Trophoblast cell (in vitro differentiated cells and primary cell): ENCODE results near the gene ACSF2.

Experiments used
- DNase-seq, 2 donors: peaks; one replicate each; pipeline ENCODE4 v3.0.0-alpha.2; 2016
- H2AFZ ChIP-seq: 2 replicates; pipeline ENCODE4 v1.6.1; 2013; ENCODE audit warnings: low read length, moderate library complexity, mild to moderate bottlenecking; ENCODE audit not compliant: insufficient read depth, poor library complexity
- H2AK5ac ChIP-seq: 2 replicates; pipeline ENCODE4 v1.6.1; 2013; ENCODE audit warnings: mild to moderate bottlenecking, low read length
- H2BK120ac ChIP-seq: 2 replicates; pipeline ENCODE4 v1.6.1; 2013; ENCODE audit warnings: low read length, mild to moderate bottlenecking, moderate library complexity; ENCODE audit not compliant: insufficient read depth, poor library complexity
- H2BK12ac ChIP-seq: 2 replicates; pipeline ENCODE4 v1.6.1; 2013; ENCODE audit warnings: mild to moderate bottlenecking, low read length, moderate library complexity
- H2BK5ac ChIP-seq: 2 replicates; pipeline ENCODE4 v1.6.1; 2013; ENCODE audit warnings: low read length, low read depth, moderate library complexity, mild to moderate bottlenecking; ENCODE audit not compliant: poor library complexity
- H3K14ac ChIP-seq: 2 replicates; pipeline ENCODE4 v1.6.1; 2013; ENCODE audit warnings: mild to moderate bottlenecking, low read length
- H3K18ac ChIP-seq: 2 replicates; pipeline ENCODE4 v1.6.1; 2013; ENCODE audit warnings: mild to moderate bottlenecking, low read length
- H3K23ac ChIP-seq: 2 replicates; pipeline ENCODE4 v1.6.1; 2013; ENCODE audit warnings: low read length
- H3K27ac ChIP-seq: 2 replicates; pipeline ENCODE4 v1.5.1; 2013; ENCODE audit warnings: low read depth, mild to moderate bottlenecking, inconsistent platforms, low read length, moderate library complexity
- H3K27me3 ChIP-seq: 2 replicates; pipeline ENCODE4 v1.6.1; 2013; ENCODE audit warnings: inconsistent platforms, mild to moderate bottlenecking, low read length, moderate library complexity; ENCODE audit not compliant: insufficient read depth
- H3K36me3 ChIP-seq, 2 experiments: 1 replicate in 1 of 2; 2 replicates in 1 of 2; pipeline ENCODE4 v1.6.1; 2013; ENCODE audit warnings: low read length in 2 of 2, mild to moderate bottlenecking in 2 of 2, moderate library complexity in 1 of 2; ENCODE audit not compliant: insufficient read depth in 2 of 2, control insufficient read depth in 1 of 2
- H3K4ac ChIP-seq: 2 replicates; pipeline ENCODE4 v1.6.1; 2013; ENCODE audit warnings: low read depth, mild to moderate bottlenecking, low read length, moderate library complexity
- H3K4me1 ChIP-seq, 2 experiments: 1 replicate in 1 of 2; 2 replicates in 1 of 2; pipeline ENCODE4 v1.6.1; 2013; ENCODE audit warnings: low read length in 2 of 2, mild to moderate bottlenecking in 2 of 2, moderate library complexity in 1 of 2; ENCODE audit not compliant: insufficient read depth in 2 of 2, control insufficient read depth in 1 of 2
- H3K4me2 ChIP-seq: 2 replicates; pipeline ENCODE4 v1.6.1; 2013; ENCODE audit warnings: inconsistent platforms, mild to moderate bottlenecking, low read length, moderate library complexity
- H3K4me3 ChIP-seq: 2 replicates; pipeline ENCODE4 v1.5.1; 2013; ENCODE audit warnings: mild to moderate bottlenecking, low read depth, low read length, inconsistent platforms
- H3K79me1 ChIP-seq: one replicate; pipeline ENCODE4 v1.6.1; 2013; ENCODE audit warnings: low read length
- H3K79me2 ChIP-seq: 2 replicates; pipeline ENCODE4 v1.6.1; 2013; ENCODE audit warnings: low read length, mild to moderate bottlenecking; ENCODE audit not compliant: control insufficient read depth, insufficient read depth, poor library complexity
- H3K9ac ChIP-seq: 2 replicates; pipeline ENCODE4 v1.6.1; 2013; ENCODE audit warnings: mild to moderate bottlenecking, low read length
- H3K9me3 ChIP-seq: 2 replicates; pipeline ENCODE4 v1.6.1; 2013; ENCODE audit warnings: low read depth, mild to moderate bottlenecking, control low read depth, inconsistent platforms, low read length; ENCODE audit not compliant: insufficient read depth
- H4K12ac ChIP-seq: 2 replicates; pipeline ENCODE4 v1.6.1; 2013; ENCODE audit warnings: low read depth, mild to moderate bottlenecking, low read length, moderate library complexity
- H4K8ac ChIP-seq: 2 replicates; pipeline ENCODE4 v1.6.1; 2013; ENCODE audit warnings: low read depth, mild to moderate bottlenecking, low read length, moderate library complexity
- H4K91ac ChIP-seq: one replicate; pipeline ENCODE4 v1.6.1; 2013; ENCODE audit warnings: low read depth, mild to moderate bottlenecking, low read length, moderate library complexity
- WGBS: extraction: QIAGEN DNeasy Blood & Tissue Kit; methylation state at CpG from one replicate; pipeline ENCODE4 v1.1.7; 2013; ENCODE audit warnings: missing lambda C conversion rate; ENCODE audit not compliant: insufficient read length, insufficient coverage; ENCODE audit errors: extremely low coverage; 5-methylcytosine and 5-hydroxymethylcytosine counted together

ACSF2 gene

DNA sequence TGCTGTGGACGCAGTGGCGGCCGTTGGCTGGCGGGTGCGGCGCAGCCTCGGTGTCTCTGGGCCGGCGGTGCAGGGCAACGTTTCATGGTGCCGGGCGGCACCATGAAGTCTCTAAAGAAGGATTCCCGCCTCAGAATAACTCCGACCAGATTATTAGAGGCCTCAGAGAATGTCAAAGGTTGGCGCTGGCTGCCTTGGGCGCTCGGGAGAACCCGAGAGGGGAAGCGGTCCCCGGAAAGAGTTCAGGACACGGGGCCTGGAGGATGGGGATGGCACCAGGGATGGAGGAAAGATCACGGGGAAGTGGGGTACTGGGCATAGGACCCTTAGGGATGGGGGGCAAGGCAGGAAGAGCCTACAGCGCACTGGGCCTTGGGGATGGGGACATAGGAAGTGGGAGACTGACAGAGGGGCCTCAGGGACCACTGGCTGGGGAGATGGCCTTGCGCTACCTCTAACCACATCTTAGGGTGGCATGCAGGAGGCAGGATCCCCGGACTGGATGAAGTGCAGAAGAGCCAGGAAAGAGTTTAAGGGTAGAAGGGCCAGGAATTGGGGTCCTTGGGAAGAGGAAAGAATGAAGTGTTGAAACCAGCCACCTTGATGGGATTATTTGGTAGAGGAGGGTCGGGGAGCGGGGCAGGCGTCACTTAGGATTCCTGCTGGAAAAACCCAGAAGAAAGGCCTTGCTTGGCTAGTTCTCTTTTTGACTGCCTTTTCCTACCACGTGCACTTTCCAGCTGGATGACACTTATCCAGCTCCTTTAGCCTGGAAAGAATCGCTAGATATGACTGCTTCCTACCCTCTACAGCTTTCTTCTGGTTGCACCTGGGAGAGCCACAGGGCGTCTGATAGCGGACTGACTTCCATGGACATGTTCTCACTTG, 82.8 kb downstream of the ACSF2 start:
- peak overlapping the region; percentile 90 for H2BK120ac ChIP-seq
- H3K36me3 ChIP-seq: no peaks in the 10 kb centered on the region
- H3K4ac ChIP-seq: peak overlapping the region; percentile 32
- H3K9me3 ChIP-seq: no peaks in the 10 kb centered on the region
- H4K8ac ChIP-seq: peak overlapping the region; percentile 63
- H3K79me2 ChIP-seq: peaks cover 5% of the 10 kb centered on the region
- no peak overlapping the region for H3K23ac ChIP-seq
- H3K14ac ChIP-seq: peak overlapping the region; percentile 10
- H4K91ac ChIP-seq: peak overlapping the region; percentile 11
- no CpG with 5 or more reads among the region's 32 CpGs for WGBS
- H3K4me3 ChIP-seq: peak overlapping the region; percentile 77
- peak overlapping the region; percentile 39 for H2BK5ac ChIP-seq
- H3K27ac ChIP-seq: no peak overlapping the region
- peak overlapping the region; percentile 34 for H2AK5ac ChIP-seq
- no peaks in the 10 kb centered on the region for H3K27me3 ChIP-seq
- peaks cover 15% of the 10 kb centered on the region for H3K79me1 ChIP-seq
- peak overlapping the region; percentile 37 for H3K9ac ChIP-seq
- no peak for DNase-seq
- peak overlapping the region; percentile 4 for H4K12ac ChIP-seq
- peaks cover 16 to 18% of the 10 kb centered on the region in 2 experiments for H3K4me1 ChIP-seq
- peak overlapping the region; percentile 38 for H3K18ac ChIP-seq
- H3K4me2 ChIP-seq: peak overlapping the region; percentile 89
- H2BK12ac ChIP-seq: peak overlapping the region; percentile 26
- H2AFZ ChIP-seq: peak overlapping the region; percentile 99

DNA sequence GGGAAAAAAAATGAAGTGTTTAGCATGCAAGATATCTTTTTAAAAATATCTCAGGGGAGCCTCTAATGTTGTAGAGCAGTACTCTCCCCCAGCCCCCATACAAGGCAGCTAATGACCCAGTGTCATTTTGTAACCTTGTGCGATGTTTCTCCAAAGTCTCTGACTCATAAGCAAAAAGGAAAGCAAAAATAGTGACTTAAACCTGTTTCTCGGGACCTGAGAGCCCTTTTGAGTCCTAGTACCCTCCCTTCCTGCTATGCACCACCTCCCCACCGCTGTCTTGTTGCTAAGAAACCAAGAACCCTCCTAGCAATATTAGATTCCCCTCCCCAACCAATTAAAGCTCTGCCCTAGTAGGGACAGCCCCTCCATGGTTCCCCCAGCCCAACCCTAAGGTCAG, 85.0 kb downstream of the ACSF2 start:
- no CpG with 5 or more reads among the region's 3 CpGs for WGBS
- H3K18ac ChIP-seq: no peak overlapping the region
- H3K79me1 ChIP-seq: peaks cover 16% of the 10 kb centered on the region

GRCh38 chr17:50513495-50513894, 87.5 kb downstream of the ACSF2 start:
- Histone ChIP-seq H3K4me3 (no peak overlapping the region), H2AK5ac (no peak overlapping the region), H4K12ac (no peak overlapping the region), H2BK120ac (no peak overlapping the region), H3K27ac (no peak overlapping the region), H2AFZ (no peak overlapping the region), H3K14ac (no peak overlapping the region), H2BK12ac (no peak overlapping the region), H3K9me3 (no peaks in the 10 kb centered on the region), H3K23ac (no peak overlapping the region), H3K36me3 (no peaks in the 10 kb centered on the region), H4K8ac (no peak overlapping the region), H3K4me1 (peaks cover 17% of the 10 kb centered on the region in 2 experiments), H3K27me3 (no peaks in the 10 kb centered on the region), H3K4ac (no peak overlapping the region), H4K91ac (no peak overlapping the region), H3K79me2 (no peaks in the 10 kb centered on the region), H3K18ac (no peak overlapping the region), H3K79me1 (peaks cover 7% of the 10 kb centered on the region), H3K9ac (no peak overlapping the region), H2BK5ac (no peak overlapping the region), H3K4me2 (no peak overlapping the region)
- no CpG with 5 or more reads among the region's 4 CpGs for WGBS
- no peak for DNase-seq

More for the DNA sequence above, 85.0 kb downstream of the ACSF2 start:
- H3K4me3 ChIP-seq: no peak overlapping the region
- H4K91ac ChIP-seq: no peak overlapping the region
- no peaks in the 10 kb centered on the region for H3K9me3 ChIP-seq
- H2AK5ac ChIP-seq: no peak overlapping the region
- no peaks in the 10 kb centered on the region for H3K27me3 ChIP-seq
- H3K9ac ChIP-seq: no peak overlapping the region
- no peak overlapping the region for H3K23ac ChIP-seq
- peak; percentile 43 to 80 for DNase-seq
- peak overlapping the region; percentile 2 for H3K4me2 ChIP-seq
- peak overlapping the region; percentile 85 for H3K27ac ChIP-seq
- H3K4ac ChIP-seq: no peak overlapping the region
- H4K12ac ChIP-seq: no peak overlapping the region
- H2BK12ac ChIP-seq: no peak overlapping the region
- peak overlapping the region; percentile 75 for H2BK120ac ChIP-seq
- H2AFZ ChIP-seq: no peak overlapping the region
- peak overlapping the region; percentile 35 for H2BK5ac ChIP-seq
- peaks cover 5% of the 10 kb centered on the region for H3K79me2 ChIP-seq
- H3K14ac ChIP-seq: no peak overlapping the region
- no peaks in the 10 kb centered on the region for H3K36me3 ChIP-seq
- H4K8ac ChIP-seq: no peak overlapping the region
- peaks cover 22 to 26% of the 10 kb centered on the region in 2 experiments for H3K4me1 ChIP-seq

- Histone ChIP-seq H4K8ac (no peak overlapping the region), H2BK120ac (no peak overlapping the region), H4K91ac (no peak overlapping the region), H3K4me1 (peaks cover 11 to 13% of the 10 kb centered on the region in 2 experiments), H3K27ac (no peak overlapping the region), H3K4me2 (no peak overlapping the region), H2AFZ (no peak overlapping the region), H2AK5ac (no peak overlapping the region), H3K79me1 (peaks cover 3% of the 10 kb centered on the region), H3K23ac (no peak overlapping the region), H3K9ac (no peak overlapping the region), H2BK5ac (peak overlapping the region; percentile 7), H2BK12ac (peak overlapping the region; percentile 1), H3K9me3 (no peaks in the 10 kb centered on the region), H3K79me2 (no peaks in the 10 kb centered on the region), H3K36me3 (no peaks in the 10 kb centered on the region), H3K14ac (no peak overlapping the region), H4K12ac (no peak overlapping the region), H3K4ac (no peak overlapping the region), H3K4me3 (no peak overlapping the region), H3K27me3 (no peaks in the 10 kb centered on the region), H3K18ac (no peak overlapping the region)
- WGBS: no CpG with 5 or more reads among the region's 3 CpGs
- no peak for DNase-seq
Measured at GRCh38 chr17:50514388-50514787, 88.4 kb downstream of the ACSF2 start.
